Thyroid gland (tissue), 4 donors: ENCODE measurements around the gene ATR. TPM values are rescaled to one million over a fixed set of nuclear protein-coding genes. Genes with fewer than 3 reads are reported as not detected.

ENCODE experiments used
- DNase-seq, 2 donors: peaks; one replicate each; pipeline ENCODE4 v3.0.0-alpha.2; 2019
- H3K27ac ChIP-seq, 3 donors: fragments of 200-600 bp; sonication (generic); 1 replicate in 2 of 3; 2 replicates in 1 of 3; pipeline ENCODE4 v1.5.1; 2016 to 2019; ENCODE audit warnings: mild to moderate bottlenecking in 1 of 3, moderate library complexity in 1 of 3
- H3K27me3 ChIP-seq: fragments of 200-600 bp; sonication (generic); one replicate; pipeline ENCODE4 v1.5.1; 2019
- H3K36me3 ChIP-seq, 2 donors: fragments of 200-600 bp; sonication (generic); one replicate each; pipeline ENCODE4 v1.5.1; 2016 to 2019
- H3K4me1 ChIP-seq, 2 donors: fragments of 200-600 bp; sonication (generic); one replicate each; pipeline ENCODE4 v1.5.1; 2017 to 2019
- H3K4me3 ChIP-seq, 3 donors: fragments of 200-600 bp; sonication (generic); replicated peaks in 1 of 3; 1 replicate in 2 of 3; 2 replicates in 1 of 3; pipeline ENCODE4 v1.5.1; 2016; ENCODE audit warnings: mild to moderate bottlenecking in 1 of 3
- H3K9me3 ChIP-seq: fragments of 200-600 bp; sonication (generic); one replicate; pipeline ENCODE4 v1.5.1; 2017
- CTCF ChIP-seq, 6 experiments: fragments of 200-600 bp in 3 of 6; fragments of 450-650 bp in 3 of 6; sonication (generic) in 3 of 6; IDR thresholded peaks; one replicate each; pipeline ENCODE4 v1.5.1; 2016 to 2019; ENCODE audit warnings: antibody characterized with exemption in 6 of 6, mild to moderate bottlenecking in 2 of 6, inconsistent platforms in 1 of 6, moderate library complexity in 1 of 6
- POLR2A ChIP-seq, 2 donors: fragments of 450-650 bp; IDR thresholded peaks; one replicate each; pipeline ENCODE4 v1.6.1; 2017; ENCODE audit warnings: antibody characterized with exemption in 2 of 2, mild to moderate bottlenecking in 2 of 2, moderate library complexity in 1 of 2
- WGBS, 2 donors: methylation state at CpG; one replicate each; pipeline ENCODE4 v1.1.5; 2017; 5-methylcytosine and 5-hydroxymethylcytosine counted together
- intact Hi-C: fragments of 100-400 bp; cut with DNase I; formaldehyde crosslinking; loops from one replicate; pipeline ENCODE4 v1.15.1; 2023
- total RNA-seq, 4 donors: library from RNA; depleted of rRNA; stranded (reverse); fragments of >200 nt; gene quantifications; one replicate each; pipeline ENCODE4 v1.2.3, GENCODE V29; 2016

Gene ATR
- total RNA-seq, 4 donors from 2014 or later, result 38.7 to 62.1 (median 46.3) TPM

DNA sequence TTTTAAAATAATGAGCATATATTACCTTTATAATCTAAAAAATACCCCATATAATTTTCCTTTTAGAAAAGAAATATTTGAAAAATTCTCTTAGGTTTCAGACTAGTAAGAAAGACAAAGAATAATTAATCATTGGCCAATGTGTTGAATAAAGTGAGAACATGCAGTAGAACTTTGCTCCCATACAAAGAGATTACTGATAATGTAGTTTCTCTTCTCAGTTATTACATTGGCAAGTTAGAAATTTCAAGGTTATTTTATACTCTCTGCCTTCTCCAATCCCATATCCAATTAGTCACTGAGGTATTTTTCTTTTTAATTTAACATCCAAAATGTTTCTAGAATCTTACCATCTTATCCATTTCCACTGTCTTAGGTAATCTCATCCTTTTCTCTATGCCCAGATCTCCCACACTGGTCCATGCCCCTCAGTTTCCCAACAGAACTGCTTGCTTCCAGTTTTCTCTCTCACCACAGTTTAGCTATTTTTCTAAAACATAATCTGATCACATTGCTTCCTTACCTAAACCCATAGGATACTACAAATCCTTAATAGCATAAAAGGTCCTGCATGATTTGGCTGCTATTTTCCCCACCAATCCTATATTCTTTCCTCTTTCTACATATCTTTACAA, 141.5 kb downstream of the ATR start:
- no peak for TF ChIP-seq CTCF (IDR thresholded peaks at IDR 0.05)
- TF ChIP-seq POLR2A (IDR thresholded peaks at IDR 0.05), result no peak
- Histone ChIP-seq H3K4me1 (no peaks in the 10 kb centered on the region), H3K36me3 (no peaks in the 10 kb centered on the region), H3K9me3 (no peaks in the 10 kb centered on the region), H3K4me3 (no peak overlapping the region), H3K27ac (no peak overlapping the region), H3K27me3 (no peaks in the 10 kb centered on the region)
- intact Hi-C loops, result no loop called here
- DNase-seq, result no peak

- H3K9me3 ChIP-seq, result no peaks in the 10 kb centered on the region
- WGBS, 2 donors, result 72 to 74% methylated on average over 4 of the region's 4 CpGs
- no peak overlapping the region for H3K4me3 ChIP-seq
- peaks cover 15 to 17% of the 10 kb centered on the region in 2 donors for H3K36me3 ChIP-seq
- H3K27ac ChIP-seq, result no peak overlapping the region
- H3K27me3 ChIP-seq, result no peaks in the 10 kb centered on the region
- H3K4me1 ChIP-seq, result no peaks in the 10 kb centered on the region
- intact Hi-C loops, result no loop called here
- TF ChIP-seq CTCF (IDR thresholded peaks at IDR 0.05) (no peak), POLR2A (IDR thresholded peaks at IDR 0.05) (no peak)
- DNase-seq, result no peak
These were observed 144.0 kb downstream of the ATR start for GRCh38 chr3:142434503-142434902.

DNA sequence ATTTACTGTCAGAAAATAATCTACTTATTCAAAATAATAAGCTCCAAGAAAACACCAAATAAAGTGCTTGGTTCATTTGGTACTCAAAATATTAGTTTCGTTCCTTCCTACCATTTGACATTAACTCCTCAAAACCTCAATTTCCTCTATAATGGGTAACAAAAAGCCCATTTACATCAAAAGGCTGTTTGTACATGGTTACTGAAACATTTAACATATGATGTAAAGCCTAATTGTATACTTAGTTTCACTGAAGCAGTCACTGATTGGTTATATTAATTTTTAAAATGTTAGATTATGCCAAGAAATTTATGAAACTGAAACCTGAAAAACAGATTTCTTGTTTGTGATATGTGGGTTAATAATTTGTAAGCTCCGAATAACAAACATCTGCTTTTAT, 145.4 kb downstream of the ATR start:
- no peak overlapping the region for H3K4me3 ChIP-seq
- 82 to 90% methylated on average over 2 of the region's 2 CpGs for WGBS, 2 donors
- H3K9me3 ChIP-seq, result no peaks in the 10 kb centered on the region
- no peak for DNase-seq
- H3K27me3 ChIP-seq, result no peaks in the 10 kb centered on the region
- no peak for TF ChIP-seq POLR2A (IDR thresholded peaks at IDR 0.05)
- TF ChIP-seq CTCF (IDR thresholded peaks at IDR 0.05), result no peak
- peaks cover 16 to 22% of the 10 kb centered on the region in 2 donors for H3K36me3 ChIP-seq
- intact Hi-C loops, result no loop called here
- no peak overlapping the region for H3K27ac ChIP-seq
- H3K4me1 ChIP-seq, result no peaks in the 10 kb centered on the region

DNA sequence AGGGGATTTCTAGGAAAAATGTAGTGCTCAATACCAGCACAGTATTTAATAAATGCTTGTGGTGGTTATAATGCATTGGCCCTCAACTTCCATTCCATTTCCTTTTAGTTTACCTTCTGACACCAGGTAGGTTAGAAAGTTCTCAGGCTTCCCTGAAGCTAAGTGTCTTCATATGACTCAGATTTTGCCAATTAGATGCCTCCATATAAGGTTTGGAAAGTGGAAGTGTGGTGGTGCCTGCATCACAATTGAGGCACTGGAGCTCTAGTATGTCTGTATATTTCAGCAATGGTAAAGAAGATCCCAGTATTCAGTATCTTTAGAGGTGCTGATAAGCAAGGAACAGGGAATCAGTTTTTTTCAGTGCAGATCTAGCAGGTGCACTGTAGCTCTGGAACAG, 149.0 kb downstream of the ATR start:
- intact Hi-C loops, result no loop called here
- H3K4me3 ChIP-seq, result no peak overlapping the region
- no peaks in the 10 kb centered on the region for H3K4me1 ChIP-seq
- no peaks in the 10 kb centered on the region for H3K27me3 ChIP-seq
- no peak for DNase-seq
- no peak overlapping the region for H3K27ac ChIP-seq
- no peak for TF ChIP-seq POLR2A (IDR thresholded peaks at IDR 0.05)
- TF ChIP-seq CTCF (IDR thresholded peaks at IDR 0.05), result no peak
- H3K9me3 ChIP-seq, result no peaks in the 10 kb centered on the region
- H3K36me3 ChIP-seq, result peaks cover 21 to 22% of the 10 kb centered on the region in 2 donors

- no peaks in the 10 kb centered on the region for H3K9me3 ChIP-seq
- no peak for DNase-seq
- H3K4me1 ChIP-seq, result no peaks in the 10 kb centered on the region
- H3K36me3 ChIP-seq, result peaks cover 7 to 32% of the 10 kb centered on the region in 2 donors
- no peak overlapping the region for H3K4me3 ChIP-seq
- no peaks in the 10 kb centered on the region for H3K27me3 ChIP-seq
- intact Hi-C loops, result no loop called here
- WGBS, 2 donors, result 95 to 97% methylated on average over 1 of the region's 1 CpG
- no peak for TF ChIP-seq CTCF (IDR thresholded peaks at IDR 0.05)
- TF ChIP-seq POLR2A (IDR thresholded peaks at IDR 0.05), result no peak
- H3K27ac ChIP-seq, result no peak overlapping the region
These were observed 153.8 kb downstream of the ATR start for GRCh38 chr3:142424754-142425153.
